SK-N-SH (cell line): ENCODE measurements around the gene MYO10. TPM values are rescaled to one million over a fixed set of nuclear protein-coding genes. Genes with fewer than 3 reads are reported as not detected.

Experiments used
- CTCF ChIA-PET: fragments of 300-600, 350-600 bp; formaldehyde crosslinking; extraction: SDS; loops from one replicate; lab custom pipeline; 2021; lab: Yijun Ruan, JAX
- POLR2A ChIA-PET: fragments of 350-600 bp; sonication (Branson Sonifier 250); formaldehyde crosslinking; extraction: SDS; loops from one replicate; lab custom pipeline; 2020; ENCODE audit warnings: antibody characterized with exemption, inconsistent platforms; lab: Yijun Ruan, JAX
- DNase-seq: peaks from one replicate; pipeline ENCODE4 v3.0.0; 2012
- H2AFZ ChIP-seq: fragments of 200-600 bp; sonication (generic); 2 replicates; pipeline ENCODE4 v1.8.1; 2016; ENCODE audit warnings: antibody characterized with exemption, mild to moderate bottlenecking, low read depth
- H3F3A ChIP-seq: fragments of 200-600 bp; sonication (generic); replicated peaks from 2 replicates; pipeline ENCODE3; 2016; ENCODE audit warnings: antibody characterized with exemption, mild to moderate bottlenecking; ENCODE audit not compliant: insufficient read depth
- H3K27ac ChIP-seq, 2 experiments: fragments of 200-500 bp in 1 of 2; fragments of 200-600 bp in 1 of 2; sonication (Bioruptor generic) in 1 of 2; sonication (generic), shearing (Covaris generic) in 1 of 2; 2 replicates each; pipeline versions ENCODE4 v1.5.1 to v1.6.1; 2014 to 2016; ENCODE audit warnings: low read depth in 2 of 2, inconsistent platforms in 1 of 2, low read length in 1 of 2, mild to moderate bottlenecking in 1 of 2, mixed read lengths in 1 of 2
- H3K27me3 ChIP-seq: fragments of 200-600 bp; sonication (generic), shearing (Covaris generic); 2 replicates; pipeline ENCODE4 v1.6.1; 2016; ENCODE audit warnings: mixed run types; ENCODE audit not compliant: insufficient read depth
- H3K36me3 ChIP-seq, 2 experiments: fragments of 200-500 bp in 1 of 2; fragments of 200-600 bp in 1 of 2; sonication (Bioruptor generic) in 1 of 2; sonication (generic) in 1 of 2; replicated peaks in 1 of 2; 2 replicates each; pipeline versions ENCODE3 to v1.5.1; 2014 to 2016; ENCODE audit warnings: low read length in 1 of 2, mild to moderate bottlenecking in 1 of 2; ENCODE audit not compliant: insufficient read depth in 2 of 2, control insufficient read depth in 1 of 2
- H3K4me1 ChIP-seq, 2 experiments: fragments of 200-500 bp in 1 of 2; fragments of 200-600 bp in 1 of 2; sonication (Bioruptor generic) in 1 of 2; sonication (generic), shearing (Covaris generic) in 1 of 2; 2 replicates each; pipeline versions ENCODE4 v1.5.1 to v1.6.1; 2014 to 2016; ENCODE audit warnings: low read depth in 1 of 2, low read length in 1 of 2, mixed run types in 1 of 2; ENCODE audit not compliant: insufficient read depth in 2 of 2, control insufficient read depth in 1 of 2
- H3K4me2 ChIP-seq: fragments of 200-600 bp; sonication (generic), shearing (Covaris generic); 2 replicates; pipeline ENCODE4 v1.6.1; 2017; ENCODE audit warnings: mixed run types
- H3K4me3 ChIP-seq, 2 experiments: fragments of 200-500 bp in 1 of 2; fragments of 200-600 bp in 1 of 2; sonication (Bioruptor generic) in 1 of 2; sonication (generic), shearing (Covaris generic) in 1 of 2; 2 replicates each; pipeline versions ENCODE4 v1.5.1 to v1.8.1; 2014 to 2016; ENCODE audit warnings: low read depth in 2 of 2, inconsistent platforms in 1 of 2, low read length in 1 of 2, mild to moderate bottlenecking in 1 of 2, mixed read lengths in 1 of 2, moderate library complexity in 1 of 2
- H3K79me2 ChIP-seq: fragments of 200-600 bp; sonication (generic); 2 replicates; pipeline ENCODE4 v1.8.1; 2017; ENCODE audit warnings: mild to moderate bottlenecking; ENCODE audit not compliant: insufficient read depth
- H3K9ac ChIP-seq: fragments of 200-600 bp; sonication (generic); 2 replicates; pipeline ENCODE4 v1.6.1; 2017; ENCODE audit warnings: mixed run types
- H3K9me2 ChIP-seq: fragments of 200-600 bp; sonication (generic); 2 replicates; pipeline ENCODE4 v1.6.1; 2017; ENCODE audit warnings: mixed run types
- H3K9me3 ChIP-seq: fragments of 200-600 bp; sonication (generic); 2 replicates; pipeline ENCODE4 v1.6.1; 2017; ENCODE audit warnings: mixed run types, mild to moderate bottlenecking, moderate library complexity
- H4K20me1 ChIP-seq: fragments of 200-600 bp; sonication (generic); 2 replicates; pipeline ENCODE4 v1.6.1; 2017; ENCODE audit warnings: mild to moderate bottlenecking, mixed run types; ENCODE audit not compliant: insufficient read depth
- CHD2 ChIP-seq: fragments of 150-350 bp; IDR thresholded peaks from 2 replicates; pipeline ENCODE4 v1.6.1; 2018; ENCODE audit warnings: low read length; ENCODE audit not compliant: partially characterized antibody
- ELF1 ChIP-seq: IDR thresholded peaks from 2 replicates; pipeline ENCODE4 v1.4.0; 2012
- EP300 ChIP-seq, 2 experiments: IDR thresholded peaks; 2 replicates each; pipeline versions ENCODE4 v1.4.0 to v1.6.1; 2012; ENCODE audit warnings: borderline replicate concordance in 1 of 2, low read depth in 1 of 2, low read length in 1 of 2
- EZH2phosphoT487 ChIP-seq: fragments of 200-600 bp; sonication (generic); IDR thresholded peaks from 2 replicates; pipeline ENCODE4 v1.6.1; 2017; ENCODE audit warnings: low read depth, mixed run types, mild to moderate bottlenecking, antibody characterized with exemption, moderate library complexity, borderline replicate concordance
- FOSL2 ChIP-seq: IDR thresholded peaks from 2 replicates; pipeline ENCODE4 v1.4.0; 2012; ENCODE audit warnings: low read depth, mild to moderate bottlenecking, moderate library complexity, borderline replicate concordance
- FOXJ3 ChIP-seq: sonication (generic); formaldehyde crosslinking; IDR thresholded peaks from 2 replicates; pipeline ENCODE4 v1.5.1; 2020; ENCODE audit warnings: mild to moderate bottlenecking, missing genetic modification reagents
- FOXM1 ChIP-seq: IDR thresholded peaks from 2 replicates; pipeline ENCODE4 v1.4.0; 2012; ENCODE audit warnings: low read depth, mild to moderate bottlenecking
- GABPA ChIP-seq: IDR thresholded peaks from 2 replicates; pipeline ENCODE4 v1.4.0; 2012; ENCODE audit warnings: low read depth, mild to moderate bottlenecking
- GATA2 ChIP-seq: sonication (generic); formaldehyde crosslinking; IDR thresholded peaks from 2 replicates; pipeline ENCODE4 v1.5.0; 2020; ENCODE audit warnings: mild to moderate bottlenecking, missing genetic modification reagents
- MEF2A ChIP-seq: IDR thresholded peaks from 2 replicates; pipeline ENCODE4 v1.4.0; 2012; ENCODE audit warnings: low read depth, borderline replicate concordance
- RAD21 ChIP-seq: IDR thresholded peaks from 2 replicates; pipeline ENCODE4 v1.6.1; 2012; ENCODE audit warnings: mild to moderate bottlenecking, low read length
- RFX5 ChIP-seq: IDR thresholded peaks from 2 replicates; pipeline ENCODE4 v1.6.1; 2012; ENCODE audit warnings: mild to moderate bottlenecking, improper control_type of control experiment, low read length
- SIN3A ChIP-seq: IDR thresholded peaks from 2 replicates; pipeline ENCODE4 v1.6.1; 2012; ENCODE audit warnings: low read depth, mild to moderate bottlenecking, low read length, moderate library complexity, borderline replicate concordance
- SMC3 ChIP-seq: IDR thresholded peaks from 2 replicates; pipeline ENCODE4 v1.6.1; 2012; ENCODE audit warnings: low read depth, low read length, improper control_type of control experiment
- TCF12 ChIP-seq: IDR thresholded peaks from 2 replicates; pipeline ENCODE4 v1.4.0; 2012
- YY1 ChIP-seq: IDR thresholded peaks from 2 replicates; pipeline ENCODE4 v1.4.0; 2012; ENCODE audit warnings: low read depth, mild to moderate bottlenecking
- WGBS: methylation state at CpG from one replicate; pipeline ENCODE4 v1.1.6; 2017; ENCODE audit warnings: low lambda C conversion rate; 5-methylcytosine and 5-hydroxymethylcytosine counted together
- polyA plus RNA-seq, 3 experiments: library from polyadenylated mRNA; depleted of rRNA; stranded (reverse); fragments of >200 nt; gene quantifications; 2 replicates each; pipeline ENCODE4 v1.2.3, GENCODE V29; 2012
- TF ChIP-seq, protein P1 (sequence below): IDR thresholded peaks from 2 replicates; pipeline ENCODE4; 2012
- TF ChIP-seq, protein P2 (sequence below): IDR thresholded peaks from 2 replicates; pipeline ENCODE4 v1.4.0; 2012; ENCODE audit warnings: low read depth
- TF ChIP-seq, protein P3 (sequence below): fragments of 150-350 bp; IDR thresholded peaks from 2 replicates; pipeline ENCODE4 v1.6.1; 2017; ENCODE audit warnings: antibody characterized with exemption, low read length, low read depth, borderline replicate concordance
- TF ChIP-seq, protein P4 (sequence below): fragments of 200-600 bp; sonication (generic); IDR thresholded peaks from 2 replicates; pipeline ENCODE4 v1.6.1; 2017; ENCODE audit warnings: antibody characterized with exemption, mild to moderate bottlenecking, moderate library complexity

The MYO10 gene
- polyA plus RNA-seq, 1 of the 3 experiments (the other 2 are of a cell fraction), result 8.1 TPM

DNA sequence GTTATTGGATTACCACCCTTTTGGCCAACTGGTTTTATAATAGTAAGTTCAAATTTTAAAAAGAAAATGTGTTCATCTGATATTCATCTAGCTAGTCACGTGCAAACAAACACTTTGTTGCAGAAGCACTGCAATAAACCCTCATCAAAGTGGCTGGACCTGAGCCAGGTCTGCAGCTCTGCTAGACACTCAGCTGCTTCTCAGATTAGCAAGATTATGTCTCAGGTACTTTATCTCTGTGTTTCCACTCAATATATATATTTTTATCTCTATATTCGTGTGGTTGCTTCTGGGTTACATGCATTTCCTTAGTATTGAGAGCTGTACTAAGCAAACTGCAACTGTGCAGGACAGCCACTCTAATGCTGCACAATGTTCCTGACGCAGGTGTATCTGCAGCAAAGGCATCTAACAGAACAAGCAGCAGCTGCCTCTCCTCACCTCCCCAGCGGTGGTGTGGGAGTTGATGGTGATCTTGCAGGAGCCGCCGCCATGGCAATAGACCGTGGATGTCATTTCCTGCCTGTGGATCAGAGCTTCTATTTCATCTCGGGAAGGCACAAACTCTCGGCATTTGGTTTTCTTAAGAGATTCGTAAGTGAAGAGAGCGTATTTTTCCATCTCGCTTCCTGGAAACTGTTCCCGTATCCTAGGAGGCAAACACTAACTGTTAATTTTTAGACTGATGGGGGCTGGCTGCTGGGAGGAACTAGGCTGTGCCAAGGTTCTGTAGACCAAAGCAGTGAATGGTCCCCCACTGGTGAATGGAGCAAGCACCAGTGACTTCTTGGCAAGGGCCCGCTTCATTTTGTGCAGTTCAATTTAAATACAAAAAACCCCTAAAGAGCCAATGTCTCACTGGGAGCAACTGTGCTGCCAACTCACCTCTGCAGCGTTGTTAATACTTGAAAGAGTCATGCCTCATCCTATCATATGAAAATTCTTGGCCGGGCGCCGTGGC lies 262.6 kb downstream of the MYO10 start:
- TF ChIP-seq FOSL2 (no peak), SIN3A (no peak), FOXM1 (no peak), TCF12 (no peak), EZH2phosphoT487 (no peak), GATA2 (peak; percentile 39; the same call in 1 of the 2 replicates)
- TF ChIP-seq, protein P1, sequence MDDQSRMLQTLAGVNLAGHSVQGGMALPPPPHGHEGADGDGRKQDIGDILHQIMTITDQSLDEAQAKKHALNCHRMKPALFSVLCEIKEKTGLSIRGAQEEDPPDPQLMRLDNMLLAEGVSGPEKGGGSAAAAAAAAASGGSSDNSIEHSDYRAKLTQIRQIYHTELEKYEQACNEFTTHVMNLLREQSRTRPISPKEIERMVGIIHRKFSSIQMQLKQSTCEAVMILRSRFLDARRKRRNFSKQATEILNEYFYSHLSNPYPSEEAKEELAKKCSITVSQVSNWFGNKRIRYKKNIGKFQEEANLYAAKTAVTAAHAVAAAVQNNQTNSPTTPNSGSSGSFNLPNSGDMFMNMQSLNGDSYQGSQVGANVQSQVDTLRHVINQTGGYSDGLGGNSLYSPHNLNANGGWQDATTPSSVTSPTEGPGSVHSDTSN, result no peak
- TF ChIP-seq, all 33 proteins: peak for 1
- no peak overlapping the region for H3K27ac ChIP-seq
- H3K27me3 ChIP-seq, result no peaks in the 10 kb centered on the region
- WGBS, result 89% methylated on average over 18 of the region's 18 CpGs
- ChIA-PET POLR2A (no interaction called here), CTCF (interaction anchor here (1.3 to 2.5 kb wide), 4 partner anchors 16 to 517 kb away, joined by 4 to 12 read pairs (median 8); no protein-coding TSS in a partner anchor)
- peaks cover 13 to 81% of the 10 kb centered on the region in 2 experiments for H3K36me3 ChIP-seq
- DNase-seq, result no peak
- H3F3A ChIP-seq, result peaks cover 14% of the 10 kb centered on the region
- no peaks in the 10 kb centered on the region for H3K9me3 ChIP-seq
- H3K4me1 ChIP-seq, result peaks cover 0 to 7% of the 10 kb centered on the region in 2 experiments; a peak in 2 of 4 replicates
- no peak overlapping the region for H2AFZ ChIP-seq
- H3K9me2 ChIP-seq, result no peaks in the 10 kb centered on the region
- H3K79me2 ChIP-seq, result peaks cover 20% of the 10 kb centered on the region
- no peak overlapping the region for H3K4me3 ChIP-seq
- no peak overlapping the region for H3K4me2 ChIP-seq
- no peak overlapping the region for H3K9ac ChIP-seq
- H4K20me1 ChIP-seq, result peaks cover 24% of the 10 kb centered on the region

DNA sequence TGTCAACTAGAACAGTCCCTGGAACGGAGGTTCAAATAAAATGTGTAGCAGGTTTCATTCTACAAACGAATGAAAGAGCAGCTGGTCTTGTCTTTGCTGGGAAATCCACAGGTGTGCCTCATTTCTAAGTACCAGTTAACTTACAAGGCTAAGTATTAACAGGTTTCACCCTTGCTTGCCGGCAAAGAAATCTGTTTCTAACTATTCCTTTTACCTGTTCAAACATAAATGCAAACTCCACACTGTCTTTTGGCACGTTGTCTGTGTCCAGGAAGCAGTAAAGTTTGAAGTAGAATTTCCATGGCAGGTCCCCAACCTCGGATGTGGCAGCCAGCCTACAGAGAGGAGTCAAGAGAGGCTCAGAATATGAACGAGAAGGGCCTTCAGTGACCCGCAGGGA lies 264.9 kb downstream of the MYO10 start:
- Histone ChIP-seq H2AFZ (no peak overlapping the region), H3F3A (peaks cover 14% of the 10 kb centered on the region), H3K27me3 (no peaks in the 10 kb centered on the region), H3K9me3 (no peaks in the 10 kb centered on the region), H3K4me3 (no peak overlapping the region), H4K20me1 (peaks cover 31% of the 10 kb centered on the region), H3K79me2 (peaks cover 14% of the 10 kb centered on the region), H3K4me1 (peaks cover 0 to 21% of the 10 kb centered on the region in 2 experiments; a peak in 2 of 4 replicates), H3K9me2 (no peaks in the 10 kb centered on the region), H3K4me2 (no peak overlapping the region), H3K27ac (no peak overlapping the region), H3K9ac (no peak overlapping the region), H3K36me3 (peaks cover 26 to 79% of the 10 kb centered on the region in 2 experiments)
- DNase-seq, result no peak
- TF ChIP-seq GATA2 (no peak), SIN3A (no peak), CHD2 (no peak), SMC3 (no peak), RFX5 (no peak), GABPA (no peak), FOSL2 (no peak), MEF2A (no peak), ELF1 (no peak), RAD21 (no peak), EP300 (IDR thresholded peaks at IDR 0.05; ENCODE audit: borderline replicate concordance in 1 of 2, low read depth in 1 of 2, low read length in 1 of 2) (no peak), FOXJ3 (no peak), FOXM1 (no peak), YY1 (no peak)
- TF ChIP-seq, protein P2, sequence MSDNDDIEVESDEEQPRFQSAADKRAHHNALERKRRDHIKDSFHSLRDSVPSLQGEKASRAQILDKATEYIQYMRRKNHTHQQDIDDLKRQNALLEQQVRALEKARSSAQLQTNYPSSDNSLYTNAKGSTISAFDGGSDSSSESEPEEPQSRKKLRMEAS, result no peak
- TF ChIP-seq, protein P3, sequence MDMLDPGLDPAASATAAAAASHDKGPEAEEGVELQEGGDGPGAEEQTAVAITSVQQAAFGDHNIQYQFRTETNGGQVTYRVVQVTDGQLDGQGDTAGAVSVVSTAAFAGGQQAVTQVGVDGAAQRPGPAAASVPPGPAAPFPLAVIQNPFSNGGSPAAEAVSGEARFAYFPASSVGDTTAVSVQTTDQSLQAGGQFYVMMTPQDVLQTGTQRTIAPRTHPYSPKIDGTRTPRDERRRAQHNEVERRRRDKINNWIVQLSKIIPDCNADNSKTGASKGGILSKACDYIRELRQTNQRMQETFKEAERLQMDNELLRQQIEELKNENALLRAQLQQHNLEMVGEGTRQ, result no peak
- TF ChIP-seq, protein P4, sequence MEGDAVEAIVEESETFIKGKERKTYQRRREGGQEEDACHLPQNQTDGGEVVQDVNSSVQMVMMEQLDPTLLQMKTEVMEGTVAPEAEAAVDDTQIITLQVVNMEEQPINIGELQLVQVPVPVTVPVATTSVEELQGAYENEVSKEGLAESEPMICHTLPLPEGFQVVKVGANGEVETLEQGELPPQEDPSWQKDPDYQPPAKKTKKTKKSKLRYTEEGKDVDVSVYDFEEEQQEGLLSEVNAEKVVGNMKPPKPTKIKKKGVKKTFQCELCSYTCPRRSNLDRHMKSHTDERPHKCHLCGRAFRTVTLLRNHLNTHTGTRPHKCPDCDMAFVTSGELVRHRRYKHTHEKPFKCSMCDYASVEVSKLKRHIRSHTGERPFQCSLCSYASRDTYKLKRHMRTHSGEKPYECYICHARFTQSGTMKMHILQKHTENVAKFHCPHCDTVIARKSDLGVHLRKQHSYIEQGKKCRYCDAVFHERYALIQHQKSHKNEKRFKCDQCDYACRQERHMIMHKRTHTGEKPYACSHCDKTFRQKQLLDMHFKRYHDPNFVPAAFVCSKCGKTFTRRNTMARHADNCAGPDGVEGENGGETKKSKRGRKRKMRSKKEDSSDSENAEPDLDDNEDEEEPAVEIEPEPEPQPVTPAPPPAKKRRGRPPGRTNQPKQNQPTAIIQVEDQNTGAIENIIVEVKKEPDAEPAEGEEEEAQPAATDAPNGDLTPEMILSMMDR, result no peak
- ChIA-PET POLR2A (no interaction called here), CTCF (interaction anchor here (0.6 kb wide), 1 partner anchor 133 kb away, joined by 3 read pairs; no protein-coding TSS in a partner anchor)
- 95% methylated on average over 7 of the region's 7 CpGs for WGBS
